Colon (tissue), 2 donors: Measurements from ENCODE around the gene TRIM21.
"Not testable (repeated sequence)": the region's sequence is repeated elsewhere in the genome, so short reads cannot be mapped to it uniquely, and the experiment has no call there.

Experiments used
- FAIRE-seq: peaks from 2 replicates; lab custom pipeline; 2012; peaks lifted over from hg19 to GRCh38; lab: Jason Lieb, UNC
- donor health status: control.
- donor health status: control.

TRIM21 gene

GRCh38 chr11:4393209-4393857, at the start of gene TRIM21:
Gene TRIM21, minus strand, starts transcription at chr11:4393702. Its CDS starts 3,293 bp downstream, at chr11:4390409.
- FAIRE-seq, result no peak

GRCh38 chr11:4441515-4441914, 48.0 kb upstream of the TRIM21 start:
- FAIRE-seq, result no peak

DNA sequence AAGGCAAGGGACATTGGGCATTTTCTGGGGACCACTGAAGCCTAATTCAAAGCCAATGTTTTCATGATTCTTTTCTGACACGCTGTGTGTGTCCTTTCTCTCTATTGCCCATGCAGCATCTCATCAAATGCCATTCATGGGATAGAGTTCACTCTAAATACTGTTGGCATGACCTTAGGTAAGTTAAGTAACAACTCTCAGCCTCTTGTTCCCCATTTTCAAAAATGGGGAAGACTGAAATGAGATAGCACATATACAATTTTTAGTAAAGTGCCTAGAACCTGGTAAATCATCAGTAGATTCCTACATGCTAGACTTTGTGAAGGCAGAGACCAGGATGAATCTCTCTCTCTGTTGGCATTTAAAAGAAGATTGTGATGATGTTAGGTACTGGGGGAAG, 42.9 kb upstream of the TRIM21 start:
- no peak for FAIRE-seq

GRCh38 chr11:4433856-4434255, 40.4 kb upstream of the TRIM21 start:
- no peak for FAIRE-seq

DNA sequence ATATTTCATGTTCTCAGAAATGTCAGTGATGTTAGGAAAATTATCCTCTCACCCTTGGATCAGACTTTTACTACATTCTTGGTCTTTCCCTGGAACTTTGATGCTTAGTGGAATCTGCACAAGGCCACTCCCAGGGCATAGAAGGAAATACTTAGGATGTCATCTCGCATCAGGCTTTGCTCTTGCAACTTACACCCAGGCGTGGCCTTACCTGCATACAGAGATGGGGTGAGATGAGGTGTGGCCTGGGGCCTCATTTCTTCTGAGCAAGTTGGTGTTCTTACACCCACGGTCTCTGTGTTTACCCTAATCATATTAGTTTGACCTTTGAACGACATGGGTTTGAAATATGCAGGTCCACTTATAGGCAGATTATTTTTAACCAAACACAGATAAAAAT, 36.5 kb upstream of the TRIM21 start:
- no peak for FAIRE-seq

- FAIRE-seq, result no peak
Measured at GRCh38 chr11:4418403-4418802, 24.9 kb upstream of the TRIM21 start.

- FAIRE-seq, result no peak
Measured at GRCh38 chr11:4416816-4417215, 23.3 kb upstream of the TRIM21 start.

- FAIRE-seq, result no peak
Measured at GRCh38 chr11:4416306-4416705, 22.8 kb upstream of the TRIM21 start.

DNA sequence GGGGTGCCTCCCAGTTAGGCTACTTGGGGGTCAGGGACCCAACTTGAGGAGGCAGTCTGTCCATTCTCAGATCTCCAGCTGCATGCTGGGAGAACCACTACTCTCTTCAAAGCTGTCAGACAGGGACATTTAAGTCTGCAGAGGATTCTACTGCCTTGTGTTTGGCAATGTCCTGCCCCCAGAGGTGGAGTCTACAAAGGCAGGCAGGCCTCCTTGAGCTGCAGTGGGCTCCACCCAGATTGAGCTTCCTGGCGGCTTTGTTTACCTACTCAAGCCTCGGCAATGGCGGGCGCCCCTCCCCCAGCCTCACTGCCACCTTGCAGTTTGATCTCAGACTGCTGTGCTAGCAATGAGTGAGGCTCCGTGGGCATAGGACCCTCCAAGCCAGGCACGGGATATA, 12.7 kb upstream of the TRIM21 start:
- FAIRE-seq, result not testable (repeated sequence)

- FAIRE-seq, result no peak
Measured at GRCh38 chr11:4393858-4394223, 339 bp upstream of the TRIM21 start.

- no peak for FAIRE-seq
Measured at GRCh38 chr11:4388221-4388620, 5.3 kb downstream of the TRIM21 start.

DNA sequence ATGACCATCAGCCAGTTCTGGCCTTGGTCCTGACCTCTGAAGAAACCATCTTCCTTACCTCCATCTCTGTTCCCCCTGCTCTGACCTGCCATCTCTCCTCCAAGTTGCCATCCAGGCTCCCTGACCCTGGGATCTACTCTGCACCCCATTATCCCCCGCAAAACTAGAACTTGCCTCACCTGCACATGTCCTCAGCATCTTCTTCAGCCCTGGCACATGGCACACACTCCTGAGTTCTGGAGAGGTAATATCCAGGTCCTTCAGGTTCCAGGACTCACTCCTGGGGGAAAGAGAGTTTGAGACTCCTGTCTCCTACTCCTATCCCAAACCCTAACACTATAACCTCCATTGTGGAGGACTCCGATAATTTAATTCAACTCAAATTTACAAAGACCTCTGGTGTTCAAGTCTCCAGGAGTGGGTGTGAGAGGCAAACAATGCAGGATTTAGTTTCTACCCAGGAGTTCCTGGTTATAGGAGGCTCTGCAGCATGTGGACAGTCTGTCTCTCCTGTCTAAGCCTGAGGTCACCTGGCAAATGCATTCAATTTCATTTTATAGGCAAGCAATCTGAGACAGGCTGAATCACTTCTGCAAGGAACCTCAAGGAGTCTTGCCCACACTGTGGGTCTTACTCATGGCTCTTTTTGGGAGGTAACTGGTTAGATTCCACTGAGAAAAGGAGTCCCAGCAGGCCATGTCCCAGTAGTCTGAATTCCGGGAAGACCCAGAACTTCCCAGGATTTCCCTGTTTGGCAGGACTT, 7.3 kb downstream of the TRIM21 start:
- FAIRE-seq, result no peak

DNA sequence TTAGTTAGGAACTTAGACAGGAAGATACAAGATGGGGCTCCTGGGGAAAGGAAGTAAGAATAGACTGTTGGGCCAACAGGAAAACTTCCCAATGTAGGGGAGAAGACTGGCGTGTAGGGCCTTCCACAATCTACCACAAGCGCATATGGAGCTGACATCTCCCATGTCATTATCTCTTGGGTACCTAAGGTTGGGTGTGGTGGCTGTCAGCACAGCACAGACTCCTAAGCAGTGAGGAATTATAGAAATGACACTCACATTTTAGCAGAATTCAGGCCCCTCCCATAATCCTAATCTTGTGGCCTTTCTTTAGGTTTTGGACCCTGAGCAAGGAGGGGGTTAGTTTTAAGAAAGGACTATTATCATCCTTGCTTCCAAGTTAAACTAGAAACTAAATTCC, 11.6 kb downstream of the TRIM21 start:
- no peak for FAIRE-seq

DNA sequence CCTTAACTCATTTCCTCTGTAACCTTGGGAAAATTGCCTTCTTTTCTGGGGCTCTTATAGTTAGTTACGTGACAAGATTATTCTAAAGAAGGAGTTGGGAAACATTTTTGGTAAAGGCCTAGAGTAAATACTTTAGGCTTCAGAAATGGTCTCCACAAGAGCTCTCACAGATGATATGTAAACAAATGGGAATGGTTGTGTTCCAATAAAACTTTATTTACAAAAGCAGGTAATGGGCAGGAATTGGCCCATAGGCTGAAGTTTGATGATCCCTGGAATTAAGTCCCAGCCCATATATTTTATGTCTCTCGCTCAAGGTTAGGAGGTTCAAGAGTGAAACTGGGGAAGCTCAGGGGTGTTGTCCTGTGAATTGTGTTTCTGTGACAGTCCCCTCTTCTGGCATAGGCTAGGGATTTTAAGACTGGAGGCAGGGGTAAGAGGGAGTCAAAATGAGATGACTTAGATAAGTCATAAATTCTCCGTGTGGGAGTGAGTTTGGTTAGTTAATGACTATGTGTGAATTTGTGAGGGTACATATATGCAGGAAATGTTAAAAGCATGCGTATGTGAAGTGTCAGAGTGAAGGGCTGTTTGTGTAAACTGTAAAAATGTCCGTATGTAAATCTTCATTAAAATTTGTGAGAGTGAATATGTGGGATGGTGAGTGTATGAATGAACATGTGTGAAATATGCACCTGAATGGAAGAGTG, 17.9 kb downstream of the TRIM21 start:
- FAIRE-seq, result no peak

- no peak for FAIRE-seq
Measured at GRCh38 chr11:4370166-4370565, 23.3 kb downstream of the TRIM21 start.

- FAIRE-seq, result no peak
Measured at GRCh38 chr11:4368286-4368685, 25.2 kb downstream of the TRIM21 start, which contains the start of gene OR52B4. Gene OR52B4, minus strand, starts transcription at chr11:4368386. Its CDS starts 91 bp downstream, at chr11:4368295.

GRCh38 chr11:4348142-4348541, 45.4 kb downstream of the TRIM21 start:
- FAIRE-seq, result not testable (repeated sequence)

GRCh38 chr11:4345366-4345765, 48.1 kb downstream of the TRIM21 start:
- FAIRE-seq, result not testable (repeated sequence)
